ENCODE measurements around the gene SUPT20H.

DNA sequence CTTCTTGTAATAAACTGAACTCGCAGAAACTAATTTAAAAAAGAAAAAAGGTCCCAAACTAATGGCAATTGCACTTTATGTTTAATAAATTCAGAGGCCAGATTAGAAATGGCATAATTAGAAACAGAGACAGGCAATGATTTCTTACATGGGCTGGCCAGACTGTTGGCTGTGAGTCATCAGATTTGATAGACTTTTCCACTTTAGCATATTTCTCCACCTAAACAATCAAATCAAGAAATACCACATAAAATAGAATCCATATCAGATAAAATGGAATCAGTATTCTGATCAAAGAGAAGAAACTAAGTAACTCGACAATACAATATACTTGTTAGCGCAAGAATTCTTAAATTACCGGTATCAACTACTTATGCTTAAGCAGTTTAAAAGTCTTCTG lies 29.9 kb downstream of the SUPT20H start:
- TF ChIP-seq POLR2AphosphoS5 (IDR thresholded peaks at IDR 0.05; ENCODE audit: borderline replicate concordance, low read depth, low read length): no peak
- no peak for TF ChIP-seq EZH2 (IDR thresholded peaks at IDR 0.05)

Data from SK-N-MC (cell line).